Upper lobe of right lung (tissue), 1 donor: ENCODE results near the gene ZDHHC14. TPM values are rescaled to one million over a fixed set of nuclear protein-coding genes. Genes with fewer than 3 reads are reported as not detected.

Experiments
- ATAC-seq: fragments of 200-7000 bp; cut with Tn5 transposase; one replicate; pipeline ENCODE4 v1.9.1; 2020; ENCODE audit warnings: mild to moderate bottlenecking, moderate library complexity
- DNase-seq: peaks from one replicate; pipeline ENCODE4 v3.0.0-alpha.2; 2020
- H3K27ac ChIP-seq: fragments of 200-600 bp; one replicate; pipeline ENCODE4 v1.8.0; 2022
- H3K27me3 ChIP-seq: fragments of 200-600 bp; one replicate; pipeline ENCODE4 v1.8.0; 2022; ENCODE audit warnings: mild to moderate bottlenecking
- H3K36me3 ChIP-seq: fragments of 200-600 bp; one replicate; pipeline ENCODE4 v1.8.0; 2022
- H3K4me1 ChIP-seq: fragments of 200-600 bp; one replicate; pipeline ENCODE4 v1.8.0; 2022
- H3K4me3 ChIP-seq: fragments of 200-600 bp; one replicate; pipeline ENCODE4 v1.8.0; 2022; ENCODE audit warnings: mild to moderate bottlenecking
- H3K9me3 ChIP-seq: fragments of 200-600 bp; one replicate; pipeline ENCODE4 v1.8.0; 2022
- intact Hi-C: fragments of 100-400 bp; cut with DNase I; formaldehyde crosslinking; loops from one replicate; pipeline ENCODE4 v1.11.0; 2022
- total RNA-seq: library from RNA; stranded (reverse); fragmentation: NEBNext Ultra II Directional; extraction: Animal tissue kit (Norgen Biotek cat#: 25700); gene quantifications from one replicate; pipeline ENCODE4 v1.2.1, GENCODE V29; 2021
- TF ChIP-seq, protein P1 (sequence below): fragments of 200-600 bp; IDR thresholded peaks from one replicate; pipeline ENCODE4 v1.8.0; 2022; ENCODE audit warnings: antibody characterized with exemption
- donor health status: DM: no; HTN: yes; CAD: no; lungs with severe emphysema.

The ZDHHC14 gene
- total RNA-seq, 1 donor from 2014 or later, result 12.2 TPM

DNA sequence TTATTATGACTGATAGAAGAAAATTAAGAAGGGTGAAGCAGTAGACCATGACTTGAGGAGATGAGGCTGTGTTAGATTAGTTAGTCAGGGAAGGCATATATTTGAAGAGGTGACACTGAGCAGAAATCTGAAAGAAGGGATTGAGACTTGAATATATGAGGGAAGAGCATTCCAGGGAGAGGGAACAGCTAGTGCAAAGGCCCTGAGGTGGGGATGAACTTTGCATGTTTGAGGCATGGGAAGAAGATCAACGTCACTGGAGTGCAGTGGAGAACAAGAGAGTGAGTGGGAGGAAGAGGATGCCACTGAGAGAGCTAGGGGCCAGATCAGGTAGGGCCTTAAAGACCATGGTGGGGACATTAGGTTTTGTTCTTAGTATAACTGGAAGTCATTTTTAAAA, 119.0 kb downstream of the ZDHHC14 start:
- ATAC-seq, result no peak

DNA sequence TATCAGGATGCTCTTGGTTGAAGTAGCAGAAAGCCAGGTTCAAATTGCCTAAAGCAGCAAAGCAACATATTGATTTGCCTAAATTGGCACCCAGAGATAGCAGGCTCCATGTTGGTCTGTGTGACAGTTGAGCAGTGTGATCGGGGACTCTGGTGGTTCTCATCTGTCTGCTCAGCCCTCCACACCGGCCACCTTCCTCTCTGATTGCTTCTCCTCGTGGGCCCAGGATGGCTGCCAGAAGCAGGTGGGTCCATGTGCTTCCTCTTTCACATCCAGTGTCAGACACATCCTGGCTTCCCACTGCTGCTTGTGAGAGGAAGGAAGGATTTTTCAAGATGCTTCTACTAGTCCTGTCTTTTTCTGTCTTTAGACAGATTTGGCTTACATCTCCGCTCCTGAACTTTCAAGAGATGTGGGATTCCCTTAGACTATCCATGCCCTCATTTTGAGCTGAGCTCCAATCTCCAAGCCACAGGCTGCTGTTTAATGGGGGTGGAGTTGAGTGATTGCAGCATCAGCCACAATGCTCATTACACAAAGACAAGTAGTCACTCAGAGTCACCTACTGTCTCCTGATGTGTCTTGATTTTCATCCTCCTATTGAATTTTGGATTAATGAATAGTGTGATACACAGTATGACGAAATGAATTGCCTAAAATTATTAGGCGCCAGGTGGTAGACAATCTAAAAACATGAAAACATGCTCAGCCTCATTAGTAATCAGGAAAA, 122.2 kb downstream of the ZDHHC14 start:
- Histone ChIP-seq H3K36me3 (no peaks in the 10 kb centered on the region), H3K4me1 (no peaks in the 10 kb centered on the region), H3K27me3 (no peaks in the 10 kb centered on the region), H3K9me3 (peaks cover 14% of the 10 kb centered on the region), H3K27ac (no peak overlapping the region), H3K4me3 (no peak overlapping the region)
- intact Hi-C loops, result no loop called here
- ATAC-seq (no peak), DNase-seq (no peak)
- TF ChIP-seq, protein P1, sequence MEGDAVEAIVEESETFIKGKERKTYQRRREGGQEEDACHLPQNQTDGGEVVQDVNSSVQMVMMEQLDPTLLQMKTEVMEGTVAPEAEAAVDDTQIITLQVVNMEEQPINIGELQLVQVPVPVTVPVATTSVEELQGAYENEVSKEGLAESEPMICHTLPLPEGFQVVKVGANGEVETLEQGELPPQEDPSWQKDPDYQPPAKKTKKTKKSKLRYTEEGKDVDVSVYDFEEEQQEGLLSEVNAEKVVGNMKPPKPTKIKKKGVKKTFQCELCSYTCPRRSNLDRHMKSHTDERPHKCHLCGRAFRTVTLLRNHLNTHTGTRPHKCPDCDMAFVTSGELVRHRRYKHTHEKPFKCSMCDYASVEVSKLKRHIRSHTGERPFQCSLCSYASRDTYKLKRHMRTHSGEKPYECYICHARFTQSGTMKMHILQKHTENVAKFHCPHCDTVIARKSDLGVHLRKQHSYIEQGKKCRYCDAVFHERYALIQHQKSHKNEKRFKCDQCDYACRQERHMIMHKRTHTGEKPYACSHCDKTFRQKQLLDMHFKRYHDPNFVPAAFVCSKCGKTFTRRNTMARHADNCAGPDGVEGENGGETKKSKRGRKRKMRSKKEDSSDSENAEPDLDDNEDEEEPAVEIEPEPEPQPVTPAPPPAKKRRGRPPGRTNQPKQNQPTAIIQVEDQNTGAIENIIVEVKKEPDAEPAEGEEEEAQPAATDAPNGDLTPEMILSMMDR, result no peak

More for the DNA sequence above, 119.0 kb downstream of the ZDHHC14 start:
- intact Hi-C loops, result no loop called here
- TF ChIP-seq, protein P1, result no peak
- H3K27ac ChIP-seq, result no peak overlapping the region
- H3K27me3 ChIP-seq, result no peaks in the 10 kb centered on the region
- no peak for DNase-seq
- H3K4me3 ChIP-seq, result no peak overlapping the region
- no peaks in the 10 kb centered on the region for H3K9me3 ChIP-seq
- no peaks in the 10 kb centered on the region for H3K4me1 ChIP-seq
- H3K36me3 ChIP-seq, result no peaks in the 10 kb centered on the region

DNA sequence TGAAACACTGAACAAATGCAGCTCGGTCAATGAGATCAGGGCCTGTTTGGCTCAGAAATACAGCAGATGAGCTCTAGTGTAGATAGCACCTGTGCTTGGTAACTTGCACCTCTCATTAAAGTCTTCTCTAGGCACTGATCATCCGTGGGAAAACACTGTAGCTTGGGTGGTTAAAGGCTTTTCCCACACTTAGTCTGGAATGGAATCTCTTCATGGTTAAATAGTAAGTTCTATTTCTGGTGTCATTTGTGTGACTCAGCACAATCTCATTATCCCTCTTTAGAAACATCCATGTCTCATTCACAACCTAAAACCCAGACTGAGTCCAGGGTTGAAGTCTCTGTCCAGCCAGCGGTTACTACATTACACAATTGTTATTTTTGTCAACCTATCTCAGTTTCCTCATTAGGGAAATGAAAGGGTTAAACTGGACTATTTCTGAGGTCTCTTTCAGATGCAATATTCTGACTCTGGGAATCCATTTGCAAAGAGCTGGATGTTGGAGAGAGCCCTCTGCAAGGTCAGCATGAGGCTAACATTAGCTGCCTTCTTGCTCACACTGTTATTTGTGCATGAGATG, 125.0 kb downstream of the ZDHHC14 start:
- intact Hi-C loops, result no loop called here
- Histone ChIP-seq H3K27ac (no peak overlapping the region), H3K4me3 (no peak overlapping the region), H3K36me3 (no peaks in the 10 kb centered on the region), H3K27me3 (no peaks in the 10 kb centered on the region), H3K9me3 (peaks cover 14% of the 10 kb centered on the region), H3K4me1 (no peaks in the 10 kb centered on the region)
- DNase-seq (no peak), ATAC-seq (no peak)
- TF ChIP-seq, protein P1, result no peak

DNA sequence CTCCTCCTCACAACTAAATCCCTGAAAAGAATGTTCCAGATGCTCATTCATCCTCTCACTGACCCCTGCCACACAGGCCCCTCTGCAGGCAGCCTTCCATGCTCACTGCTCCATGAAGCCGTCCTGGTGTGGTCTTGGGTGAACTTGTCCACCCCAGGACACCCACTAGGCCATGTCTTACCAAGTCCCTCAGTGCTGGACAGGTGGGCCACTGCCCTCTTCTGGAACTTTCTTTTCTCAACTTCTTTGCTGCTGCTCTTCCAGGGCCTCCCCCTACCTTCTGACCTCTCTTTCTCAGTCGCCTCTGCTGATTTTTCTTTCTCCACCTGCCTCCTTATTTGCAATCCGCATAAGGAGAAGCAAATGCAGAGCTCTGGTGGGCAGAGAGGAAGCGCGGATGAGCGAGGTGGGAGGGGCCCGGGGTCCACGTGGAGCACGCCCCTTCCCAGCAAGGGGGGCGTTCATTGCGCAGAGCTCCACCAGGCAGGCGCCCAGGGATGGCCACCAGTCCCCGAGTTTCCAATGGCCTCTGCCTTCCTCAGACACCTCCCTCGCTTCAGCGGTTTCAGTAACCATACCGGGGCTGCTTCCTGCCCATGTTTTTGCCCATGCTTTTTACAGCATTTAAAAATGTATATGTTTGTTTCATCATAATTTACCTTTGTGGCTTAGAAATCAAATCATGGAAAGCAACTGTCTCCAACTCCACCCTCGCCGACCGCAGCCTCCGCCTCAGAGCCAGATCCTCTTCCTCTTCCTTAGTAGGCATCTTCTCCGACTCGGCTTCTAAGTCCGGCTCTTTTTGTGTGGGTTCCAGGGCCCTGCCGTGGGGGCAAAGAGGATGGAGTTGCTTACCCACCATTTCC, 129.6 kb downstream of the ZDHHC14 start:
- Histone ChIP-seq H3K4me3 (peak overlapping the region; percentile 0), H3K4me1 (no peaks in the 10 kb centered on the region), H3K27ac (no peak overlapping the region), H3K36me3 (no peaks in the 10 kb centered on the region), H3K9me3 (peaks cover 10% of the 10 kb centered on the region), H3K27me3 (no peaks in the 10 kb centered on the region)
- intact Hi-C loops, result no loop called here
- ATAC-seq, result peak; percentile 21
- TF ChIP-seq, protein P1, result no peak
- no peak for DNase-seq

DNA sequence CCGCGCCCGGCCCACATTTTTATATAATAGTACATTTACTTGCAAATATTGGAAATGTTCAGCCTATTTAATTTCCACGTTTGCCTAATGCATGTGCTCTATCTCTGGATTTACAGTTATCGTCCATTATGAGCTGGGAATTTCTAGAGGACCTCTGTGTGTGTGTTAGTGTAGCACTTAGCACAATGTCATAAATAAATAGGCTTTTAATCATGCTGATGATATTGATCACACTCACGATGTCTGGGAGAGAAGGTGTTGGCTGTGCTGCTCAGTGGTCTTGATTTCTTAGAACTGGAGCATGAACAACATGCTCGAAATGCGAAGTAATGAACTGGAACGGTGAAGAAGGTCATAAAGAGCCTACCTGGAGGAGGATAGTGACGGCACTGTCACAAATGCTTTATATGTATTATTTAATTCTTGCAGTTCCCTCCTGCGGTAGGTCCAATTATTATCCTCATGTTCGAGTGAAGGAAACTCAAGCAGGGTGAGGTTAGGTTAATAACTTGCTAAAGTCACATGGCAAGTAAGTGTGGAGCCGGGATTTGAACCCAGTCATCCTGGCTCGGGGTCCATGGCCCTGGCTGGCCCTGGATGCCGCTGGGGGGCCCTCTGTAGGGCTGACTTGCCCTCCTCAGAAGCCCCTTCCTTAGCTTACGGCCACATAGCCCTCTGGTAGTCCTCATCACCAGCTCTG, 130.8 kb downstream of the ZDHHC14 start:
- intact Hi-C loops, result no loop called here
- TF ChIP-seq, protein P1, result no peak
- H3K4me1 ChIP-seq, result no peaks in the 10 kb centered on the region
- H3K9me3 ChIP-seq, result no peaks in the 10 kb centered on the region
- no peaks in the 10 kb centered on the region for H3K27me3 ChIP-seq
- no peak overlapping the region for H3K4me3 ChIP-seq
- ATAC-seq, result no peak
- no peak for DNase-seq
- no peaks in the 10 kb centered on the region for H3K36me3 ChIP-seq
- no peak overlapping the region for H3K27ac ChIP-seq
